Thyroid gland (tissue), 4 donors: ENCODE data around the gene GPC6. TPM values are rescaled to one million over a fixed set of nuclear protein-coding genes. Genes with fewer than 3 reads are reported as not detected.

Experiments used
- DNase-seq, 2 donors: peaks; one replicate each; pipeline ENCODE4 v3.0.0-alpha.2; 2019
- H3K27ac ChIP-seq, 3 donors: fragments of 200-600 bp; sonication (generic); 1 replicate in 2 of 3; 2 replicates in 1 of 3; pipeline ENCODE4 v1.5.1; 2016 to 2019; ENCODE audit warnings: mild to moderate bottlenecking in 1 of 3, moderate library complexity in 1 of 3
- H3K27me3 ChIP-seq: fragments of 200-600 bp; sonication (generic); one replicate; pipeline ENCODE4 v1.5.1; 2019
- H3K36me3 ChIP-seq, 2 donors: fragments of 200-600 bp; sonication (generic); one replicate each; pipeline ENCODE4 v1.5.1; 2016 to 2019
- H3K4me1 ChIP-seq, 2 donors: fragments of 200-600 bp; sonication (generic); one replicate each; pipeline ENCODE4 v1.5.1; 2017 to 2019
- H3K4me3 ChIP-seq, 3 donors: fragments of 200-600 bp; sonication (generic); replicated peaks in 1 of 3; 1 replicate in 2 of 3; 2 replicates in 1 of 3; pipeline ENCODE4 v1.5.1; 2016; ENCODE audit warnings: mild to moderate bottlenecking in 1 of 3
- H3K9me3 ChIP-seq: fragments of 200-600 bp; sonication (generic); one replicate; pipeline ENCODE4 v1.5.1; 2017
- POLR2A ChIP-seq, 2 donors: fragments of 450-650 bp; IDR thresholded peaks; one replicate each; pipeline ENCODE4 v1.6.1; 2017; ENCODE audit warnings: antibody characterized with exemption in 2 of 2, mild to moderate bottlenecking in 2 of 2, moderate library complexity in 1 of 2
- WGBS, 2 donors: methylation state at CpG; one replicate each; pipeline ENCODE4 v1.1.5; 2017; 5-methylcytosine and 5-hydroxymethylcytosine counted together
- intact Hi-C: fragments of 100-400 bp; cut with DNase I; formaldehyde crosslinking; loops from one replicate; pipeline ENCODE4 v1.15.1; 2023
- total RNA-seq, 4 donors: library from RNA; depleted of rRNA; stranded (reverse); fragments of >200 nt; gene quantifications; one replicate each; pipeline ENCODE4 v1.2.3, GENCODE V29; 2016
- TF ChIP-seq, protein P1 (sequence below), 6 experiments: fragments of 200-600 bp in 3 of 6; fragments of 450-650 bp in 3 of 6; sonication (generic) in 3 of 6; IDR thresholded peaks; one replicate each; pipeline ENCODE4 v1.5.1; 2016 to 2019; ENCODE audit warnings: antibody characterized with exemption in 6 of 6, mild to moderate bottlenecking in 2 of 6, inconsistent platforms in 1 of 6, moderate library complexity in 1 of 6

The GPC6 gene
- total RNA-seq, 4 donors from 2014 or later = 2.8 to 13.4 (median 7.5) TPM

DNA sequence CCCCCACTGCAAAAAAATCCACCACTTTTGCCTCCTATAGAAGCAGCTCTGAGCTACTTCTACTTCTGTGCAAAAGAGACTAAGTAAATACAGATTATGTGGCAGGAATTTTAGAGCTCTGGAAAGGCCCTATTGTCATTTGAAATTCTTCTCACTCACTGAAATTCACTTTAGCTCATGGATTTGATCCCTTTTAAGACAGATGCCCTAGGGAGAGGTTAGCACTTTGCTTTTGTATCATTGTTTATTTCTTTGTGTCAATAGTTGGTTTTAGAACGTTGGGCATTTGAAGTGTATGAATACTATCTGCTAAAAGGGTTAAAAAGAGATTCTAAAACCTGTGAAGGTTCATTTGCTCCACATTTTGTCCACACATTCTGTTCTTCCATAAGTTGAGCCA lies 528.7 kb downstream of the GPC6 start:
- intact Hi-C loops = no loop called here
- H3K4me3 ChIP-seq = no peak overlapping the region
- no peaks in the 10 kb centered on the region for H3K27me3 ChIP-seq
- DNase-seq = no peak
- WGBS, 2 donors = 24 to 37% methylated on average over 1 of the region's 1 CpG
- no peaks in the 10 kb centered on the region for H3K36me3 ChIP-seq
- no peaks in the 10 kb centered on the region for H3K4me1 ChIP-seq
- TF ChIP-seq POLR2A (IDR thresholded peaks at IDR 0.05) = no peak
- TF ChIP-seq, protein P1, sequence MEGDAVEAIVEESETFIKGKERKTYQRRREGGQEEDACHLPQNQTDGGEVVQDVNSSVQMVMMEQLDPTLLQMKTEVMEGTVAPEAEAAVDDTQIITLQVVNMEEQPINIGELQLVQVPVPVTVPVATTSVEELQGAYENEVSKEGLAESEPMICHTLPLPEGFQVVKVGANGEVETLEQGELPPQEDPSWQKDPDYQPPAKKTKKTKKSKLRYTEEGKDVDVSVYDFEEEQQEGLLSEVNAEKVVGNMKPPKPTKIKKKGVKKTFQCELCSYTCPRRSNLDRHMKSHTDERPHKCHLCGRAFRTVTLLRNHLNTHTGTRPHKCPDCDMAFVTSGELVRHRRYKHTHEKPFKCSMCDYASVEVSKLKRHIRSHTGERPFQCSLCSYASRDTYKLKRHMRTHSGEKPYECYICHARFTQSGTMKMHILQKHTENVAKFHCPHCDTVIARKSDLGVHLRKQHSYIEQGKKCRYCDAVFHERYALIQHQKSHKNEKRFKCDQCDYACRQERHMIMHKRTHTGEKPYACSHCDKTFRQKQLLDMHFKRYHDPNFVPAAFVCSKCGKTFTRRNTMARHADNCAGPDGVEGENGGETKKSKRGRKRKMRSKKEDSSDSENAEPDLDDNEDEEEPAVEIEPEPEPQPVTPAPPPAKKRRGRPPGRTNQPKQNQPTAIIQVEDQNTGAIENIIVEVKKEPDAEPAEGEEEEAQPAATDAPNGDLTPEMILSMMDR (IDR thresholded peaks at IDR 0.05) = no peak
- H3K27ac ChIP-seq = no peak overlapping the region
- no peaks in the 10 kb centered on the region for H3K9me3 ChIP-seq

GRCh38 chr13:93758575-93758974 lies 532.0 kb downstream of the GPC6 start:
- Histone ChIP-seq H3K36me3 (no peaks in the 10 kb centered on the region), H3K27ac (no peak overlapping the region), H3K9me3 (no peaks in the 10 kb centered on the region), H3K4me1 (no peaks in the 10 kb centered on the region), H3K27me3 (no peaks in the 10 kb centered on the region), H3K4me3 (no peak overlapping the region)
- no peak for TF ChIP-seq POLR2A (IDR thresholded peaks at IDR 0.05)
- TF ChIP-seq, protein P1 (IDR thresholded peaks at IDR 0.05) = no peak
- no peak for DNase-seq
- WGBS, 2 donors = 68 to 70% methylated on average over 1 of the region's 1 CpG
- intact Hi-C loops = no loop called here

DNA sequence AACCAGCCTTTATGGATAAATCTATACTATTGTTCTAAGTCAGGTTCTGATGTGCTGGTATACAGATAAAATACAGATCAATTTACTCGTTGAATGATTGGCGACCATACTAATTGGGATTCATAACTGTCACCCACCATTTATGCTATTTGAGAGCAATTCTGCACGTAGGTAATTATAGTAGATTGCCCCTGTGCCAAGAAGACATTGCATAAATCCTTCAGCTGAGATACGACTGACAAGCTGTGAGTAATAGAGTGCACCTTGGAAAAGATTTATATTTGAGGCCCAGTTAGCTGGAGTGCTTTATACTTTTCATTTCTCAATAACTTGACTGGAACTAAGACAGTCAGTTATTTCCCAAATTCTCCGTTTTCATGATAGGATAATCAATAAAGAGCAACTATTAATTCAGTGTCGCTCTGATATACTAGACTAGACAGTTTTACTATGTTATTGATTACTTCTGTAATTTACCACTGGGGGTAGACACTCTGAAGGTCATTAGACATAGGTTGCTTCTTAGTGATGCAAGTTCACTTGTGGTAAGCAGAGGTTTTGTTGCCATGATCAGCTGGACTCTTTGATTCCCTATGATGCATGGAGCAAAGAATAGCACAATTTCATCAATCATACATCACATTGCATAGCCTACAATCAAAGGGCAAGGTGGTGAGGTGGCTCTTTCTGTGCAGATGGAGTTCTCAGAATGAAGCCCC lies 536.3 kb downstream of the GPC6 start:
- WGBS, 2 donors = 92 to 94% methylated on average over 6 of the region's 6 CpGs
- H3K9me3 ChIP-seq = no peaks in the 10 kb centered on the region
- H3K27ac ChIP-seq = no peak overlapping the region
- intact Hi-C loops = no loop called here
- no peaks in the 10 kb centered on the region for H3K27me3 ChIP-seq
- H3K4me3 ChIP-seq = no peak overlapping the region
- H3K36me3 ChIP-seq = no peaks in the 10 kb centered on the region
- no peak for DNase-seq
- peaks cover 6 to 11% of the 10 kb centered on the region in 2 donors for H3K4me1 ChIP-seq
- no peak for TF ChIP-seq POLR2A (IDR thresholded peaks at IDR 0.05)
- TF ChIP-seq, protein P1 (IDR thresholded peaks at IDR 0.05) = no peak

DNA sequence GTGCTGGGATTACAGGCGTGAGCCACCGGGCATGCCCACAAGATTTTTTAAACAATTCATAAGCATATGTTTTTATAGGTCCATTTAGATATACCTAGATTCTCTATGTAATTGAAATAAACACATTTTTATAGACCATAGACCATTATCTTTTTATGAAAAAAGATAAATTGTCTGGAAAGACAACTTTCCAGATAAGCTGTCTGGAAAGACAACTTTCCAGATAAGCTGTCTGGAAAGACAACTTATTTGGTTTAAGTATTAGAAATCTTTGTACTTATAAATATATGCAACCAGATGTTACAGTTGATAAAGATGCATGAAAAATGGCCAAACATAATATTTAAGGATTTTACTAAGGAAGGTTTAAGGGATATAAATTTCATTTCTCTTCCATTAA lies 538.5 kb downstream of the GPC6 start:
- DNase-seq = no peak
- no peaks in the 10 kb centered on the region for H3K27me3 ChIP-seq
- no peak for TF ChIP-seq POLR2A (IDR thresholded peaks at IDR 0.05)
- TF ChIP-seq, protein P1 (IDR thresholded peaks at IDR 0.05) = no peak
- intact Hi-C loops = no loop called here
- WGBS, 2 donors = 91 to 98% methylated on average over 2 of the region's 2 CpGs
- H3K27ac ChIP-seq = no peak overlapping the region
- no peaks in the 10 kb centered on the region for H3K36me3 ChIP-seq
- no peak overlapping the region for H3K4me3 ChIP-seq
- peaks cover 12 to 17% of the 10 kb centered on the region in 2 donors for H3K4me1 ChIP-seq
- H3K9me3 ChIP-seq = no peaks in the 10 kb centered on the region

GRCh38 chr13:93765811-93766210 lies 539.2 kb downstream of the GPC6 start:
- Histone ChIP-seq H3K9me3 (no peaks in the 10 kb centered on the region), H3K4me1 (peaks cover 12 to 17% of the 10 kb centered on the region in 2 donors), H3K36me3 (no peaks in the 10 kb centered on the region), H3K4me3 (no peak overlapping the region), H3K27ac (no peak overlapping the region), H3K27me3 (no peaks in the 10 kb centered on the region)
- intact Hi-C loops = no loop called here
- WGBS, 2 donors = 89 to 95% methylated on average over 1 of the region's 1 CpG
- TF ChIP-seq, protein P1 (IDR thresholded peaks at IDR 0.05) = no peak
- TF ChIP-seq POLR2A (IDR thresholded peaks at IDR 0.05) = no peak
- no peak for DNase-seq
